GM12891 (cell line): ENCODE measurements around the gene ALG1.
"Not testable (repeated sequence)": the region's sequence is repeated elsewhere in the genome, so short reads cannot be mapped to it uniquely, and the experiment has no call there.

ENCODE experiments used
- POLR2A ChIP-seq: IDR thresholded peaks from 2 replicates; pipeline ENCODE4 v1.6.1; 2011; ENCODE audit warnings: low read depth, low read length, control low read depth
- SPI1 ChIP-seq: IDR thresholded peaks from 2 replicates; pipeline ENCODE4 v1.6.1; 2011; ENCODE audit warnings: low read depth, low read length, control low read depth
- TAF1 ChIP-seq: IDR thresholded peaks from 2 replicates; pipeline ENCODE4 v1.6.1; 2011; ENCODE audit warnings: low read depth, low read length, control low read depth

DNA sequence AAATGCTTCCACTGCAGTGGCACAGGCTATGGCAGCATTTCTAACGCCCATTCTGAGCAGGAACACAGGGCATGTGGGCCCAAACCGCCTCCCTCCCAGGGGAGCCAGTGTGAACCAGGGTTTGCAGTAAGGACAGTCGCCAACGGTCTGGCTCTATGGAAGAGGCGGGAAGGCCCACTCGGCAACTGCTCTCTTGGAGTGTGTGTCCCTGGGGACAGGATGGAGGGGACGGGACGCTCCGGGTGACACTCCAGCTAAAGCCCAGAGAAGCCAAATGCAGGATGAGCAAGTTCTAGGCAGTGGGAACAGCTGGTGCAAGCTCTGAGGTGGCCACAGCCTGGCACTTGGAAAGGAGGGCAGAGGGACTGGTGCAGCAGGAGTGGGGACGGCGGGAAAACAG, 22.1 kb downstream of the ALG1 start:
- TF ChIP-seq TAF1, SPI1, POLR2A: not testable (repeated sequence)
